Hindlimb muscle (tissue), 1 donor: ENCODE data around the gene SOX8. TPM values are rescaled to one million over a fixed set of nuclear protein-coding genes. Genes with fewer than 3 reads are reported as not detected.

Experiments
- DNase-seq: peaks from one replicate; pipeline ENCODE4 v3.0.0-alpha.2; 2013
- polyA plus RNA-seq: library from polyadenylated mRNA; unstranded; fragments of 120-200 nt; gene quantifications from one replicate; pipeline ENCODE4 v1.2.1, GENCODE V29; 2013; ENCODE audit not compliant: insufficient read length

Gene SOX8
- polyA plus RNA-seq, 1 donor, result 43.7 TPM

GRCh38 chr16:1026784-1027500 lies 45.4 kb downstream of the SOX8 start:
- no peak for DNase-seq

- no peak for DNase-seq
These were observed 45.9 kb downstream of the SOX8 start for GRCh38 chr16:1027501-1027815.

DNA sequence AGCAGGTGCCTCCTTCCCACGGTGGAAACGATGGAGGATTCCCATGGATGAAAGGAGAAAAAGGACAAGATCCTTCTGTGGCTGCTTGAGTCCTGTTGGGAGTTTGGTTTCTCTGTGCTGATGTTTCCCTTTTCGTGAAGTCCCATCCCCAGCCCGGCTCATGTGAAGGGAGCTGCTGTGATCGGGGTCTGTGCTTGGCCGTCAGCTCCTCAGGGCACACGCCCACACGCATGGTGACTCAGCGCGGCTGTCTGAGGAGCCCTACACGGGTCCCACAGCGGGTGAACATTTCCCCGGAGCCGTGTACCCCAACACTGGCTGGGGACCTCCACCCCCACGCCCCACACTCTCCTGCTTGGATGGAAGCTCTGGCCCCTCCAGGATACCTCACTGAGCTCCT lies 46.5 kb downstream of the SOX8 start:
- no peak for DNase-seq

- DNase-seq, result no peak
These were observed 47.1 kb downstream of the SOX8 start for GRCh38 chr16:1028524-1029258.

GRCh38 chr16:1029259-1029545 lies 47.6 kb downstream of the SOX8 start:
- DNase-seq, result no peak

DNA sequence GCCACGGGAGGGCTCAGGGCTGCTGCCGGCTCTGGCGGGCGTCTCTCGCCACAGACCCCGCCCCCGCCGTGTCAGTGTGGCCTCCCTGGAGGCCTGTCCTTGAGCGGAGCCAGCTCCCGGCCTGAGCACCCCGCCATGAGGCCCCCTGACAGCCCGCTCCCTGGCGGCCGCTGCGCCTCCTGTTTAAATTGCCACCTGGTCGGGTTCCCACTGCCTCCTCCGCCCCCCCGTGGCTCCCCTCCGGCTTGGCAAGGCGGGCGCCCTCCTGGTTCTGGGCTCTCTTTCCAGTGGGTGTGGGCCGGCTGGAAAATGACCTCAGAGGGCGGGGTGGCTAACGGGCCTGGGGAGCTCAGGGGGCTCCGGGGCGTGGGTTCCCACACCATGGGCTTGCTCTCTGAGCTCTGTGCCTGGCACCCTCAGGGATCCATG lies 48.9 kb downstream of the SOX8 start:
- DNase-seq, result no peak

GRCh38 chr16:1031666-1032065 lies 50.1 kb downstream of the SOX8 start:
- DNase-seq, result no peak

GRCh38 chr16:1032607-1033006 lies 51.0 kb downstream of the SOX8 start:
- no peak for DNase-seq

DNA sequence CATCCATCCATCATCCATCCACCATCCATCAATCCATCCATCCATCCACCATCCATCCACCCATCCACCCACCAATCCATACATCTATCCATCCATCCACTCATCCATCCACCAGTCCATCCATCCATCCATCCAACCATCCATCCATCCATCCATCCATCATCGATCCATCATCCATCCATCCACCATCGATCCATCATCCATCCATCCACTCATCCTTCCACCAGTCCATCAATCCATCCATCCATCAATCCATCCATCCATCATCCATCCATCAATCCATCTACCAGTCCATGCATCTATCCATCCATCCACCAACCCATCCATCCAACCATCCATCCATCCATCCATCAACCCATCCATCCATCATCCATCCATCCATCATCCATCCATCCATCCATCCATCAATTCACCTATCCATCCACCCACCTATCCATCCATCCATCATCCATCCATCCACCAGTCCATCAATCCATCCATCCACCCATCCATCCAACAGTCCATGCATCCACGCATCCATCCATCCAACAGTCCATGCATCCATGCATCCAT lies 51.6 kb downstream of the SOX8 start:
- DNase-seq, result no peak

- no peak for DNase-seq
These were observed 52.9 kb downstream of the SOX8 start for GRCh38 chr16:1034230-1035065.

GRCh38 chr16:1035066-1035415 lies 53.5 kb downstream of the SOX8 start:
- no peak for DNase-seq

DNA sequence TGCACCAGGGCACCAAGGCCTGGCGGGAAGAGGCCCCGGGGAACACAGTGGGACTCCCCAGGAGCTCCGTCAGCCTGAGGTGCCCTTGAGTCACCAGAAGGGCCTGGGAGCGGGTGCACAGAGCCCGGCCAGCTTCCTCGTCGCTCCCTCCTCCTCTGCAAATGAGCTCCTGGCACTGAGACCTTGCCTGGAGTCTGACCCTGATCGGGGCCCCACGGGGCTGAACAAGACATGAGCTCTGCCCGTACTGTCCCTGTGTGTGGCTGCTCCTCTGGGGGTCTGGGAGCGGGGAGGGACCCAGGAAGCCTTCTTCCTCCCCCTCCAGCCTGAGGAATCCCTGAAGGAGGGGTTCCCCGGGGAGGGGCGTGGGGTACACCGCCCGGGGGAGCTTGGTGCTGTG lies 54.6 kb downstream of the SOX8 start:
- DNase-seq, result no peak

Other genes with a start within 250 kb of the SOX8 start
- 17.1 TPM for gene CIAO3, start 240.8 kb upstream of the SOX8 start, polyA plus RNA-seq
- gene MSLN, start 221.0 kb upstream of the SOX8 start, polyA plus RNA-seq, result 0.97 TPM
- 13.5 TPM for gene RPUSD1, start 193.4 kb upstream of the SOX8 start, polyA plus RNA-seq
- gene CHTF18, start 193.2 kb upstream of the SOX8 start, polyA plus RNA-seq, result 15.7 TPM
- gene GNG13, start 181.0 kb upstream of the SOX8 start, polyA plus RNA-seq, result not detected
- 13.9 TPM for gene LMF1, start 10.8 kb upstream of the SOX8 start, polyA plus RNA-seq
- gene SSTR5, start 91.0 kb downstream of the SOX8 start, polyA plus RNA-seq, result not detected
- not detected for gene C1QTNF8, start 114.5 kb downstream of the SOX8 start, polyA plus RNA-seq
- gene CACNA1H, start 171.3 kb downstream of the SOX8 start, polyA plus RNA-seq, result 69.6 TPM
- gene TPSG1, start 243.5 kb downstream of the SOX8 start, polyA plus RNA-seq, result 1.5 TPM
- 2.7 TPM for gene TPSB2, start 248.4 kb downstream of the SOX8 start, polyA plus RNA-seq